ENCODE data around the gene MAN1C1.
"Not testable (repeated sequence)": the region's sequence is repeated elsewhere in the genome, so short reads cannot be mapped to it uniquely, and the experiment has no call there.

Gene MAN1C1

DNA sequence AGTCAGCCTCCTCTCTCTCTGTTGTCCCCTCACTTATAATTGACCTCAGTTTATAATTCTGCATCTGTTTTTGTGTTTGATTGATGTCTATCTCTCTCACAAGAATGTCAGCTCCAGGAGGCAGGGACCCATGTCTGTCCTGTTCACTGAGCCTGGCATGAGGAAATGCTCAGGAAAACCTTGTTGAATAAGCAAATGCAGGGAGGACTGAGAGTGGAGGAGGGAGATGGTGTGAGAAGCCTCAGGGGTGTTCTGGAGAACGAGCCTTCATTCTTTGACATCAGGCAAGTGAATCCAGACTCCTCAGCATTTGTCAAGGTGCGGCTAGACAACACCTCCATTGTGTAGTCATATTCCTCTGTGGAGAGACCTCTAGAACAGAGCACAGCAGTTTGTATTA is 45.5 kb downstream of the MAN1C1 start:
- TF ChIP-seq OSR1 (CRISPR knock-in tag; IDR thresholded peaks at IDR 0.05) (no peak), CSDC2 (CRISPR knock-in tag; IDR thresholded peaks at IDR 0.05) (no peak), TOX (CRISPR knock-in tag; IDR thresholded peaks at IDR 0.05; ENCODE audit: borderline replicate concordance) (no peak), ZNF8 (CRISPR knock-in tag; IDR thresholded peaks at IDR 0.05) (no peak), PPARA (CRISPR knock-in tag; IDR thresholded peaks at IDR 0.05; ENCODE audit: borderline replicate concordance) (no peak), ZFP3 (CRISPR knock-in tag; IDR thresholded peaks at IDR 0.05) (no peak)
- TF ChIP-seq, protein P1, sequence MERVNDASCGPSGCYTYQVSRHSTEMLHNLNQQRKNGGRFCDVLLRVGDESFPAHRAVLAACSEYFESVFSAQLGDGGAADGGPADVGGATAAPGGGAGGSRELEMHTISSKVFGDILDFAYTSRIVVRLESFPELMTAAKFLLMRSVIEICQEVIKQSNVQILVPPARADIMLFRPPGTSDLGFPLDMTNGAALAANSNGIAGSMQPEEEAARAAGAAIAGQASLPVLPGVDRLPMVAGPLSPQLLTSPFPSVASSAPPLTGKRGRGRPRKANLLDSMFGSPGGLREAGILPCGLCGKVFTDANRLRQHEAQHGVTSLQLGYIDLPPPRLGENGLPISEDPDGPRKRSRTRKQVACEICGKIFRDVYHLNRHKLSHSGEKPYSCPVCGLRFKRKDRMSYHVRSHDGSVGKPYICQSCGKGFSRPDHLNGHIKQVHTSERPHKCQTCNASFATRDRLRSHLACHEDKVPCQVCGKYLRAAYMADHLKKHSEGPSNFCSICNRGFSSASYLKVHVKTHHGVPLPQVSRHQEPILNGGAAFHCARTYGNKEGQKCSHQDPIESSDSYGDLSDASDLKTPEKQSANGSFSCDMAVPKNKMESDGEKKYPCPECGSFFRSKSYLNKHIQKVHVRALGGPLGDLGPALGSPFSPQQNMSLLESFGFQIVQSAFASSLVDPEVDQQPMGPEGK (CRISPR knock-in tag; IDR thresholded peaks at IDR 0.05; ENCODE audit: borderline replicate concordance): no peak
- TF ChIP-seq, protein P2, sequence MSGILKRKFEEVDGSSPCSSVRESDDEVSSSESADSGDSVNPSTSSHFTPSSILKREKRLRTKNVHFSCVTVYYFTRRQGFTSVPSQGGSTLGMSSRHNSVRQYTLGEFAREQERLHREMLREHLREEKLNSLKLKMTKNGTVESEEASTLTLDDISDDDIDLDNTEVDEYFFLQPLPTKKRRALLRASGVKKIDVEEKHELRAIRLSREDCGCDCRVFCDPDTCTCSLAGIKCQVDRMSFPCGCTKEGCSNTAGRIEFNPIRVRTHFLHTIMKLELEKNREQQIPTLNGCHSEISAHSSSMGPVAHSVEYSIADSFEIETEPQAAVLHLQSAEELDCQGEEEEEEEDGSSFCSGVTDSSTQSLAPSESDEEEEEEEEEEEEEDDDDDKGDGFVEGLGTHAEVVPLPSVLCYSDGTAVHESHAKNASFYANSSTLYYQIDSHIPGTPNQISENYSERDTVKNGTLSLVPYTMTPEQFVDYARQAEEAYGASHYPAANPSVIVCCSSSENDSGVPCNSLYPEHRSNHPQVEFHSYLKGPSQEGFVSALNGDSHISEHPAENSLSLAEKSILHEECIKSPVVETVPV (CRISPR knock-in tag; IDR thresholded peaks at IDR 0.05): no peak
- ATAC-seq: no peak

DNA sequence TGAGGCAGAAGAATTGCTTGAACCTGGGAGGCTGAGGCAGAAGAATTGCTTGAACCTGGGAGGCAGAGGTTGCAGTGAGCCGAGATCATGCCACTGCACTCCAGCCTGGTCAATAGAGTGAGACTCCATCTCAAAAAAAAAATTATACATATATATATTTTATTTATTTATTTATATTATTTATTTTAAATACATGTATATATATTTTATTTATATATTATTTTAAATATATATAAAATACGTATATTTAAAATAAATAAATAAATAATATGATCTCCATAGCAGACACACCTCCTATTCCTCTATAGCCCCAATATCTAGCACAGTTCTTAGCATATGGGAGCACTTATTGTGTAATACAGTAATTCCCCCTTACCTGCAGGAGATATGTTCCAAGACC is 46.4 kb downstream of the MAN1C1 start:
- ATAC-seq: not testable (repeated sequence)

DNA sequence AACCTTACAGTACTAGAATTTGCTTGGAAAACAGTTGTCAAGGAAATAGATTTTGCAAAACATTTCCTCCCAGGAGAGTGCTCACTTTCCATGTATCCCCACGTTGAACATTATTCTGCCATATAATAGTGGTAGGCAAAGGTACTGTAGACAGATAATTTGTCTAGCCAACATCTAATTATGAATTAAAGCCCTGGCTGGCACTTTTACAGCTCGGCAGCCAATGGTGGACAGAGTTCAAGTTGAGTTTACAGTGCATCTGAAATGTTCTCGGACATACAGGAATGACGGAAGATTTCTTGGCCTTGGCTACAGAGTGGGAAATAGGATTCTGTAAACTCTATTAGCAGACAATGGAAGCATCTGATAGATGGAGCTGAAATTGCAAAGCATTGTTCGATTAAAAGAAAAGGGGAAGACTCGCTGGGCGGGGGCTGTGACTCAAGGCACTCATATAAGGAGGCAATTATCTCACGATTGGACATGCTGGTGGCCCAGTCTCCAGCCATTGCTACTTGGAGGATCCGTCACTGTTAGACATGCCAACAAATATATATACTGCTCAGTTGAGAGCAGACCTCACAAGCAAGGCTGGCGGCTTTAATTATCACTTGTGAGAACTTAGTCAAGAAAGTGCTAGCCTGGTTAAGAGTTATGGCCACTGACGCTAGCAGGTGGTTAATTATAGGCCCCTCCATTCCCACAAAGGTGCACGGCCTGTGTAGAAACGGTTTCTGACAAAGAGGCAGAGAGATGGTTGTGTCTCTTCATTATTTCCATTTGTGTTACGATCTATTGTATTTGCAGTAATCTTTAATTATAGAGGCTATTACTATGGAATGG is 48.0 kb downstream of the MAN1C1 start:
- TF ChIP-seq, protein P3, sequence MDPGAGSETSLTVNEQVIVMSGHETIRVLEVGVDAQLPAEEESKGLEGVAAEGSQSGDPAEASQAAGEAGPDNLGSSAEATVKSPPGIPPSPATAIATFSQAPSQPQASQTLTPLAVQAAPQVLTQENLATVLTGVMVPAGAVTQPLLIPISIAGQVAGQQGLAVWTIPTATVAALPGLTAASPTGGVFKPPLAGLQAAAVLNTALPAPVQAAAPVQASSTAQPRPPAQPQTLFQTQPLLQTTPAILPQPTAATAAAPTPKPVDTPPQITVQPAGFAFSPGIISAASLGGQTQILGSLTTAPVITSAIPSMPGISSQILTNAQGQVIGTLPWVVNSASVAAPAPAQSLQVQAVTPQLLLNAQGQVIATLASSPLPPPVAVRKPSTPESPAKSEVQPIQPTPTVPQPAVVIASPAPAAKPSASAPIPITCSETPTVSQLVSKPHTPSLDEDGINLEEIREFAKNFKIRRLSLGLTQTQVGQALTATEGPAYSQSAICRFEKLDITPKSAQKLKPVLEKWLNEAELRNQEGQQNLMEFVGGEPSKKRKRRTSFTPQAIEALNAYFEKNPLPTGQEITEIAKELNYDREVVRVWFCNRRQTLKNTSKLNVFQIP (CRISPR knock-in tag; IDR thresholded peaks at IDR 0.05; ENCODE audit: borderline replicate concordance, low read depth): no peak
- TF ChIP-seq, protein P1 (CRISPR knock-in tag; IDR thresholded peaks at IDR 0.05; ENCODE audit: borderline replicate concordance): no peak
- TF ChIP-seq, protein P2 (CRISPR knock-in tag; IDR thresholded peaks at IDR 0.05): no peak
- TF ChIP-seq CSDC2 (CRISPR knock-in tag; IDR thresholded peaks at IDR 0.05): no peak
- TF ChIP-seq ZNF8 (CRISPR knock-in tag; IDR thresholded peaks at IDR 0.05): no peak
- TF ChIP-seq ZFP30 (CRISPR knock-in tag; IDR thresholded peaks at IDR 0.05): no peak
- no peak for TF ChIP-seq BACH2 (CRISPR knock-in tag; IDR thresholded peaks at IDR 0.05; ENCODE audit: borderline replicate concordance)
- TF ChIP-seq RARB (CRISPR knock-in tag; IDR thresholded peaks at IDR 0.05): no peak
- no peak for TF ChIP-seq OSR1 (CRISPR knock-in tag; IDR thresholded peaks at IDR 0.05)
- TF ChIP-seq ISL1 (CRISPR knock-in tag; IDR thresholded peaks at IDR 0.05): no peak
- TF ChIP-seq, protein P4, sequence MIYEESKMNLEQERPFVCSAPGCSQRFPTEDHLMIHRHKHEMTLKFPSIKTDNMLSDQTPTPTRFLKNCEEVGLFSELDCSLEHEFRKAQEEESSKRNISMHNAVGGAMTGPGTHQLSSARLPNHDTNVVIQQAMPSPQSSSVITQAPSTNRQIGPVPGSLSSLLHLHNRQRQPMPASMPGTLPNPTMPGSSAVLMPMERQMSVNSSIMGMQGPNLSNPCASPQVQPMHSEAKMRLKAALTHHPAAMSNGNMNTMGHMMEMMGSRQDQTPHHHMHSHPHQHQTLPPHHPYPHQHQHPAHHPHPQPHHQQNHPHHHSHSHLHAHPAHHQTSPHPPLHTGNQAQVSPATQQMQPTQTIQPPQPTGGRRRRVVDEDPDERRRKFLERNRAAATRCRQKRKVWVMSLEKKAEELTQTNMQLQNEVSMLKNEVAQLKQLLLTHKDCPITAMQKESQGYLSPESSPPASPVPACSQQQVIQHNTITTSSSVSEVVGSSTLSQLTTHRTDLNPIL (CRISPR knock-in tag; IDR thresholded peaks at IDR 0.05; ENCODE audit: low read depth): no peak
- TF ChIP-seq, protein P5, sequence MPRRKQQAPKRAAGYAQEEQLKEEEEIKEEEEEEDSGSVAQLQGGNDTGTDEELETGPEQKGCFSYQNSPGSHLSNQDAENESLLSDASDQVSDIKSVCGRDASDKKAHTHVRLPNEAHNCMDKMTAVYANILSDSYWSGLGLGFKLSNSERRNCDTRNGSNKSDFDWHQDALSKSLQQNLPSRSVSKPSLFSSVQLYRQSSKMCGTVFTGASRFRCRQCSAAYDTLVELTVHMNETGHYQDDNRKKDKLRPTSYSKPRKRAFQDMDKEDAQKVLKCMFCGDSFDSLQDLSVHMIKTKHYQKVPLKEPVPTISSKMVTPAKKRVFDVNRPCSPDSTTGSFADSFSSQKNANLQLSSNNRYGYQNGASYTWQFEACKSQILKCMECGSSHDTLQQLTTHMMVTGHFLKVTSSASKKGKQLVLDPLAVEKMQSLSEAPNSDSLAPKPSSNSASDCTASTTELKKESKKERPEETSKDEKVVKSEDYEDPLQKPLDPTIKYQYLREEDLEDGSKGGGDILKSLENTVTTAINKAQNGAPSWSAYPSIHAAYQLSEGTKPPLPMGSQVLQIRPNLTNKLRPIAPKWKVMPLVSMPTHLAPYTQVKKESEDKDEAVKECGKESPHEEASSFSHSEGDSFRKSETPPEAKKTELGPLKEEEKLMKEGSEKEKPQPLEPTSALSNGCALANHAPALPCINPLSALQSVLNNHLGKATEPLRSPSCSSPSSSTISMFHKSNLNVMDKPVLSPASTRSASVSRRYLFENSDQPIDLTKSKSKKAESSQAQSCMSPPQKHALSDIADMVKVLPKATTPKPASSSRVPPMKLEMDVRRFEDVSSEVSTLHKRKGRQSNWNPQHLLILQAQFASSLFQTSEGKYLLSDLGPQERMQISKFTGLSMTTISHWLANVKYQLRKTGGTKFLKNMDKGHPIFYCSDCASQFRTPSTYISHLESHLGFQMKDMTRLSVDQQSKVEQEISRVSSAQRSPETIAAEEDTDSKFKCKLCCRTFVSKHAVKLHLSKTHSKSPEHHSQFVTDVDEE (CRISPR knock-in tag; IDR thresholded peaks at IDR 0.05): no peak
- no peak for TF ChIP-seq SNAI2 (CRISPR knock-in tag; IDR thresholded peaks at IDR 0.05)
- TF ChIP-seq PPARA (CRISPR knock-in tag; IDR thresholded peaks at IDR 0.05; ENCODE audit: borderline replicate concordance): no peak
- TF ChIP-seq TCF4 (CRISPR knock-in tag; IDR thresholded peaks at IDR 0.05; ENCODE audit: borderline replicate concordance): no peak
- TF ChIP-seq ZC3H10 (CRISPR knock-in tag; IDR thresholded peaks at IDR 0.05): no peak
- no peak for TF ChIP-seq ARNTL (CRISPR knock-in tag; IDR thresholded peaks at IDR 0.05; ENCODE audit: borderline replicate concordance, low read depth)
- no peak for TF ChIP-seq ESRRG (CRISPR knock-in tag; IDR thresholded peaks at IDR 0.05)
- no peak for TF ChIP-seq ZNF565 (CRISPR knock-in tag; conservative IDR thresholded peaks at IDR 0.05; ENCODE audit: low read depth)
- no peak for ATAC-seq

All from SK-N-SH treated with all-trans-retinoic acid at 6 μM for 48 hours (cell line).